ENCODE results near the gene DLG2. TPM values are rescaled to one million over a fixed set of nuclear protein-coding genes. Genes with fewer than 3 reads are reported as not detected.

Gene DLG2
- total and polyA plus RNA-seq, 2 donors (not counting 3 experiments of a cell fraction or from before 2014, with no cell fraction given), result 0.15 to 1.1 TPM

DNA sequence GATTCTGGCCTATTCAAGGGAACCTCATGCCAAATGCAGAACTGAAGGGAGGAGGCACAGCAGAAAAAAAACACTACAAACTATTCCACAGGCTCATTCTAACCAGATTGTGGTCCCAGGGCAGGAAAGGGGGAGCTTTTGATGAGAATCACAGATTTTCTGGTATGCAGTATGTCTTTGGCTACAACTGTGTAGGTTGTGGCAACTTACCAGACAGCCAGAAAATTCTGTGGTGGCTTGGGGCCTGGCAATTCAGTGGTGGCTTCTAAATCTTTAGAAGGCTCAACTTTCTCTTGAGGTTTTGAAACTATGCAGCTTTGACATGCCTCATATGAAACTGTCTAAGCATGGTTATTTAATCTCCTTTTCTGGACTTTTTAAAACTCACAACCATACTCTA, 1490.2 kb downstream of the DLG2 start:
- no peak overlapping the region for H2AFZ ChIP-seq (ENCODE audit: low read depth, low read length)
- POLR2A ChIA-PET, result no interaction called here
- intact Hi-C loops (cut with micrococcal nuclease), result no loop called here
- CTCF ChIA-PET, result no interaction called here
- dilution Hi-C loops (cut with MboI; ENCODE audit: extremely low pct_ligation_motif_present, low sequenced_read_pairs), result no loop called here
- H3K27me3 ChIP-seq (ENCODE audit: control insufficient read depth in 2 of 2, insufficient read depth in 2 of 2, low read length in 2 of 2), result no peaks in the 10 kb centered on the region
- H4K20me1 ChIP-seq (replicated peaks; ENCODE audit: control insufficient read depth, extremely low read depth, insufficient read depth, low read length), result no peaks in the 10 kb centered on the region
- DNase-seq (ENCODE audit: low read depth, low spot score) (no peak), FAIRE-seq (no peak)
- no peak for TF ChIP-seq MYC (IDR thresholded peaks at IDR 0.05; ENCODE audit: low read depth, low read length)
- no peak for TF ChIP-seq JUN (IDR thresholded peaks at IDR 0.05; ENCODE audit: borderline replicate concordance, insufficient read depth, insufficient read length, low read depth)
- no peak for TF ChIP-seq EZH2 (IDR thresholded peaks at IDR 0.05; ENCODE audit: borderline replicate concordance, low read depth, low read length, severe bottlenecking)
- TF ChIP-seq GATA2 (IDR thresholded peaks at IDR 0.05; ENCODE audit: insufficient read depth, insufficient read length, low read depth, low read length), result no peak
- TF ChIP-seq FOS (IDR thresholded peaks at IDR 0.05; ENCODE audit: borderline replicate concordance, insufficient read depth, low read length), result no peak
- TF ChIP-seq, protein P1, sequence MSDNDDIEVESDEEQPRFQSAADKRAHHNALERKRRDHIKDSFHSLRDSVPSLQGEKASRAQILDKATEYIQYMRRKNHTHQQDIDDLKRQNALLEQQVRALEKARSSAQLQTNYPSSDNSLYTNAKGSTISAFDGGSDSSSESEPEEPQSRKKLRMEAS (IDR thresholded peaks at IDR 0.05; ENCODE audit: insufficient read depth, insufficient read length), result no peak
- TF ChIP-seq, protein P2, sequence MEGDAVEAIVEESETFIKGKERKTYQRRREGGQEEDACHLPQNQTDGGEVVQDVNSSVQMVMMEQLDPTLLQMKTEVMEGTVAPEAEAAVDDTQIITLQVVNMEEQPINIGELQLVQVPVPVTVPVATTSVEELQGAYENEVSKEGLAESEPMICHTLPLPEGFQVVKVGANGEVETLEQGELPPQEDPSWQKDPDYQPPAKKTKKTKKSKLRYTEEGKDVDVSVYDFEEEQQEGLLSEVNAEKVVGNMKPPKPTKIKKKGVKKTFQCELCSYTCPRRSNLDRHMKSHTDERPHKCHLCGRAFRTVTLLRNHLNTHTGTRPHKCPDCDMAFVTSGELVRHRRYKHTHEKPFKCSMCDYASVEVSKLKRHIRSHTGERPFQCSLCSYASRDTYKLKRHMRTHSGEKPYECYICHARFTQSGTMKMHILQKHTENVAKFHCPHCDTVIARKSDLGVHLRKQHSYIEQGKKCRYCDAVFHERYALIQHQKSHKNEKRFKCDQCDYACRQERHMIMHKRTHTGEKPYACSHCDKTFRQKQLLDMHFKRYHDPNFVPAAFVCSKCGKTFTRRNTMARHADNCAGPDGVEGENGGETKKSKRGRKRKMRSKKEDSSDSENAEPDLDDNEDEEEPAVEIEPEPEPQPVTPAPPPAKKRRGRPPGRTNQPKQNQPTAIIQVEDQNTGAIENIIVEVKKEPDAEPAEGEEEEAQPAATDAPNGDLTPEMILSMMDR (IDR thresholded peaks at IDR 0.05; ENCODE audit: extremely low read depth in 1 of 2, insufficient read depth in 1 of 2, low read depth in 1 of 2, low read length in 2 of 2), result no peak
- no peak for TF ChIP-seq POLR2A (IDR thresholded peaks at IDR 0.05; ENCODE audit: low read depth, low read length)
- TF ChIP-seq POLR2AphosphoS5 (IDR thresholded peaks at IDR 0.05; ENCODE audit: insufficient read depth, low read depth, low read length), result no peak
- H3K79me2 ChIP-seq (ENCODE audit: control insufficient read depth, insufficient read depth, low read length), result no peaks in the 10 kb centered on the region
- H3K36me3 ChIP-seq (ENCODE audit: control insufficient read depth in 2 of 2, extremely low read depth in 1 of 2, insufficient read depth in 2 of 2, low read length in 2 of 2), result no peaks in the 10 kb centered on the region
- H3K4me3 ChIP-seq (replicated peaks in 1 of 3; ENCODE audit: insufficient read depth in 1 of 3, low read depth in 1 of 3, low read length in 3 of 3), result no peak overlapping the region
- H3K4me2 ChIP-seq (ENCODE audit: insufficient read depth, low read length), result no peak overlapping the region
- H3K27ac ChIP-seq (ENCODE audit: insufficient read depth, low read depth, low read length), result no peak overlapping the region
- H3K9me1 ChIP-seq (replicated peaks; ENCODE audit: control insufficient read depth, extremely low read depth, insufficient read depth, low read length), result no peaks in the 10 kb centered on the region
- H3K9ac ChIP-seq (replicated peaks; ENCODE audit: extremely low read depth, insufficient read depth, low read length), result no peak overlapping the region
- BruUV-seq (replicated peaks), result no TSS peak
- H3K4me1 ChIP-seq (ENCODE audit: control insufficient read depth, extremely low read depth, insufficient read depth, low read length), result no peaks in the 10 kb centered on the region
- H3K9me3 ChIP-seq (replicated peaks; ENCODE audit: control insufficient read depth, insufficient read depth, low read length), result no peaks in the 10 kb centered on the region
